GM18505 (cell line): Measurements from ENCODE around the gene MRPS10.

Source experiments
- ATAC-seq: cut with Tn5 transposase; IDR thresholded peaks from one replicate; pipeline ENCODE4 v1.9.1; 2021; ENCODE audit not compliant: unreplicated experiment
- POLR2A ChIP-seq: IDR thresholded peaks from 4 replicates; pipeline ENCODE4 v1.6.1; 2011; ENCODE audit warnings: borderline replicate concordance; ENCODE audit not compliant: insufficient read depth, insufficient read length; ENCODE audit errors: extremely low read depth

The MRPS10 gene

DNA sequence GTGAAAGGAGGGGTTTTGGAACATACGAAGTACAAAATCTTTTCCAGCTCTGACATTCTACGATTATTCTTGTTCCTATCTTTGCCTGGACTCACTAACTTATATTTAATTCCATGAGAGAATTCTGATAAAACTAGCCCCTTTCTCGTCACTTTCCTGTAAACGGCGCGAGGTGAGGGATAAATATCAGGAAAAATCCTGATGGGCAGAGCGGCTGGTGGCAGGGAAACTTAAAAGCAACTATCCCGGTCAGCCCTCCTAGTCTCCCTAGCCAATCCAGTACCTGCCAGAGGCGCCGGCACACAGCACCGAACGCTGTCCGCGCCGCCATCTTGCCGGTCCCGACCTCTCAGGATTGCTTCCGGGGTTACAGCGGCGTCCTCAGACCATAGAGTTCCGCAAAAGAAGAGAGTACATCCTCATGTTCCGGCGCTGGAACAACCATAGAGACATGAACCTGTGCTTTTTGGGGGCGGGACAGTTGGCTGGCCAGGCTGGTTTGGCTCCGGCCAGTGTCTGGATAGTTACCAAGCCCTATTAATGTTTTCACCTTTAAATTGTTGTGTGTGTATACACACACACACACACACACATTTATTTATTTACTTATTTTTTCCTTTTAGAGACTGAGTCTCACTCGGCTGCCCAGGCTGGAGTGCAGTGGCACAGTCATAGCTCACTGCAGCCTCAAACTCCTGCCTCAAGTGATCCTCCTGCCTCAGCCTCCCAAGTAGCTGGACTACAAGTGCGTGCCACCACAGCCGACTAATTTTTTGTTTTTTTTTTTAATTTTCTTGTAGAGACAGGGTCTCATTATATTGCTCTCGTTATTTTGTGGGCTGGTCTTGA is at the start of gene MRPS10:
Gene MRPS10 (minus strand): TSS at position 343 of the 849 bp plus-strand sequence. CDS start 12 bp downstream, at position 331.
- TF ChIP-seq POLR2A, result peak; percentile 95
- peak; percentile 89 for ATAC-seq

DNA sequence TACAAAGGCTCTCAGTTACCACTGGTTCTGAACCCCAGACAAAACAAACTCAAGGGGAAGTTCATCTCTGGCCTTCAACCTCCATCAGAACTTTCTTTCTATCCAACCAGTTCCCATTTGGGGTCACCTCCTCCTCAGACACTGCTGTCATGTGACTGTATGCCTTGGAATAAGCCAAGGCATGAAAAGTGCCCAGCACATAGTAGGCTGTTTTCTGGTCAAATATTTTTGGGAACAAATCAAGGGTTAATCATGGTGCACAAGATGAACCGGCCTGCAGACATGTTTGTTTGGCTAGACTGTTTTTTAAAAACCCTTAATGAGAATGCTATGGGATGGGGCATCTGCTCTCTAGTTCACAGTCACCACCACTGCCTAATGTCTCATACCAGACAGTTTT is 48.9 kb upstream of the MRPS10 start:
- no peak for TF ChIP-seq POLR2A
- ATAC-seq, result no peak

DNA sequence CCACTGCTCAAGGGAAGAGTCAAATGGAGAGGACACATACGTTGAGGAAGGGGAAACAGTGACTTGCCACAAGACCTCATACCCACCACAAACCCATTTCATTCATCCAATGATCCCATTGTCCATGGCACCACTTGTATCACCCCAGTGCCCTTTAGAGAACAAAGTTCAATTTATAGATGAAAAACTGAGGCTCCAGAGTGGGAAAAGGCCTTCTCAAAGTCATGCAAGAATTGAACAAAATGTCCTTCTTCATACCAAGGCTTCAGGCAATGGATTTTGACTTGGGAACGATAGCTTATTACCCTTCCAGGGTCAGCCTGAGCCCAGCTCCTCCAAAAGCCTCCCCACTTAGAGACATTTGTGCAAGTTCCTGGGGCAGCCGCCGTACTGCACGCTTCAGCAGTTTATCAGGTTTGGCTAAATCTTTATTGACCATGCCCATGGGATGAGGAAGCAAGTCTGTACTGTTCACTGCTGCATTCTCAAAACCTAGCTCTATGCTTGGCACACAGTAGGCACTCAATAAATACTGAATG is 47.3 kb upstream of the MRPS10 start:
- TF ChIP-seq POLR2A, result no peak

DNA sequence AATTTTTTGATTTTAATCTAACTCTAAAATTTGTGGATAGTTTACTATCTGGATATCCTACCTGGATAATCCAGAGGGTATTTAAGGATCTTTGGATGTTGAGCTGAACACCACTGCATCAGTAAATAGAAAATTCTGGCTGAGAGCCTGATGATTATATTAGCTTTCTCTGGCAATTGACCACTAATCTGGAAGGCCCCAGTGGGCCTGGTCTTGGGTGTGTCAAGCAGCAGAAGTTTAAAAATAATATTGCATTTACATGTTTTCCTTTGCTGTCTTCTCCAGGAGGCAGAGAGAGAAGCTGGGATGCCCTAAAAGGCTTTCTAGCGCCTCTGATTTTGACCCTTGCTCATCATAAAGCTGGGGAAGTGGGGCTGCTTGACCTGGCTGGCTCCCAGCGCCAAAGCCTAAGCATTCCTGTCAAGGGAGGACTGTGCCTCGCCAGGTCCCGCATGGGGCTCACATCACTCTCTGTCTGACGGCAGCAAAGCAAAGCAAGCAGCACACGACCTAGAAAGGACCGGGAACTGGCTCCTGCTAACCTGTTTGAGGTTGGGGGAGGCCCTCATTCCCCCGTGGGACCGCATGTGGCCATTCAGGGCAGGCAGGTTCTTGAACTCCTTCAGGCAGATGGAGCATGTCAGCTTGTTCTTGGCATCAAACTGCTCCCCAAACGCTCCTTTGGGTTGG is 46.6 kb upstream of the MRPS10 start:
- TF ChIP-seq POLR2A, result no peak
- no peak for ATAC-seq

More for the DNA sequence above, 47.3 kb upstream of the MRPS10 start:
- no peak for ATAC-seq

DNA sequence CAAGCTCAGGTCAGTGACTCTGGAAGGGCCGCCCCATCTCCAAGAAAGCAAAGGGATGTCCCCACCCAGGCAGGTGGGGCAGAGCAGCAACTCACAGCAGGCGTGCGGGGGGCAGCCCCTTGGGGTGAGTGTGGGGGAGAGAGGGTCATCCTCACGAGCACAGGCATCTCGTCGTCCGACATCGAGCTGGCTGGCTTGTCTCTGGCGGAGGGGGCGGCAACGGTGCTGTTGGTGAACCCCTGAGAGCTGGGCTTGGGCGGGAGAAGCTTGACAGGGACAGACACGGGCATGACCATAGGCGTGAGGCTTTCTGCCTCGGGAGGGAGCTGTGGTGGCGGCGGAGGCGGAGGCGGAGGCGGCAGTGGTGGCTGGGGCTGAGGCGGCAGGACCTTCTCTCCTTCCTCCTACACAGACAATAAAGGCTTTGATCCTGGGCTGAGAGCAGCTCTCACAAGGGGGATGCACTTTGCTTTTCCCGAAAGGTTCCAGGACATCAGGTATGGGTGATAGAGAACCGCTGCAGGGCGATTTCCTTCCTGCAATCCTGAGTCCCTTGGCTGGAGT is 45.6 kb upstream of the MRPS10 start:
- TF ChIP-seq POLR2A, result no peak
- ATAC-seq, result no peak

DNA sequence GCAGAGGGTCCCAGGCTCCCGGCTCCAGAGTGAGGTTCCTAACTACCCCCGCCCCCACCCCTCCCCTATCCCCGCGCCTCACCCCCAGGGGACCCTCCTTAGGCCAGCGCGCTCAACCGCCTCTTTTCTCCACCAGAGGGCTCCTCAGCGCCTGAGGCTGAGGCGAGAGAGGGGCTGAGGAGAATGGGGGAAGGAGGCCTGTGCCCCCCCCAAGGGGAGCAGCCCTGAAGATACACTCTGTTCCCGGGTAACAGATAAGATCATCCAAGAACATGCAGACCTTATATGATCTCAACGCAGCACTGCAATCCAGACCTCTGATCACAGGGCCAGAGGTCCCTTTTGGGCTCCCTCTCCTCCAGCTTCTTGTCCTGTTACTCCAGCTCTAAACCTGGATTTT is 43.3 kb upstream of the MRPS10 start:
- no peak for ATAC-seq
- no peak for TF ChIP-seq POLR2A

DNA sequence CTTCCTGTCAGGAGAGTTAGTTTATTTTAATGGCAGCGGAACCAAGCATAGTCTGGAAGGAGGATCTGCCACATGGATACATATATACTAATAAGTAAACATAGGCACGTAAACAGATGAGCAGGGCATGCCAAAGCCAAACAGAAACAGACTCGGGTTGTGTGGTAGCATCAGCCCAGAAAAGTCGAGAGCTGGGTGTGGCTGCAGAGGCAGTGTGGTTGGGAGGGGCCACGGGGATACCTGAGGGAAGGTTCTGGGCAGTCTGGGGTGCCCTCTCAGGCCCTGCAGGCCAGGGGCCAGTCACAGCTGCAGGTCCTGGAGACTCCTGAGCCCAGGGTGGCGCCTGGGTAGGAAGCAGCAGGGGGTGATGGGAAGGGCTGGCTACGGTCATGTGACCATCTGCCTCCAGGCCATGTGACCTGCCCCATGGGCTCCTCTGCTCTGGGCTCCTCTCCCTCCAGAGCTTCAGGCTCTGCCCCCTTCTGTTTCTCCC is 42.8 kb upstream of the MRPS10 start:
- TF ChIP-seq POLR2A, result no peak
- no peak for ATAC-seq

DNA sequence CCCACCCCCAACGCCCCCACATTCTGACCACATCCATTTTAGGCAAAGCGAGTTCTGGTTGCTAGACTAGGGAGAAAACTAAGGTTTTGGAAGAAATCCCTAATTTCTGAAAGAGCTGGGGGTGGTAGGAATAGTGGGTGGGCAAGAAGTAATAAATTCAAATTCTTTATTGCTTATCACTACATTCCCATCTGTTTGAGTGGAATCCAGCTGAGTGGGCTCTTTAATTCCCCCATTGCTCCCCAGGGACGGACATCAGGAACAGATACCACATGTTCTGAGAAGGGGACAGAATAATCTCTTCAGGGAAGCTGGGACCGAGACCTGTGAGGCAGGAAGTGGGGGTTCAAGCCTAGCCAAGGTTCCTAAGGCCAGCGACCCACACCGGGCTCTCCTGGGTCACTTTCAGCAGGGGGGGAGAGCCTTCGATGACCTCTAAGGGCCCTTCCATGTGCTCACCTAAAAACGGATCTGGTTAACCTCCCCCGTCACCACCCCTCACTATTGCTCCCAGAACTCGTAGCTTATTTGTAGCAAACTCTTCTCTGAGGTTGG is 42.3 kb upstream of the MRPS10 start:
- no peak for TF ChIP-seq POLR2A

DNA sequence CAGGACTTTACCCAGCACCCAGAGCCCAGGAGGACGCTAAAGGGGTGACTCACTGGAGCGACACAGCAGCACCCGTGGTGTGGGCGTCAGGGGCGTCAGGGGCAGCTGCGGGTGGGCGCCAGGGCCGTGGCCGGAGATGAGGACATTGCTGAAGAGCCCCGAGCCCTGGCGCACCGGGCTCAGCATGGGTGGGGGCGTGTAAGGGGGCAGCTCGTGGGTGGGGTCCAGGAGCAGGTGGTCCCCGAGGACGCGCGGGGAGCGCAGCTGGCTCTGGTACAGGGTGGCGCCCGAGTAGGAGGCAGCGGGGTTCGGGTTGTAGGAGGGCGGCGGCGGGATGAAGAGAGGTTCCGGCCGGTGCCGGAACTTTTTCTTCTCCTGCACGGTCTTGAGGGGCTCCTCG is 41.6 kb upstream of the MRPS10 start:
- no peak for TF ChIP-seq POLR2A
- ATAC-seq, result no peak

More for the DNA sequence above, 42.3 kb upstream of the MRPS10 start:
- no peak for ATAC-seq

DNA sequence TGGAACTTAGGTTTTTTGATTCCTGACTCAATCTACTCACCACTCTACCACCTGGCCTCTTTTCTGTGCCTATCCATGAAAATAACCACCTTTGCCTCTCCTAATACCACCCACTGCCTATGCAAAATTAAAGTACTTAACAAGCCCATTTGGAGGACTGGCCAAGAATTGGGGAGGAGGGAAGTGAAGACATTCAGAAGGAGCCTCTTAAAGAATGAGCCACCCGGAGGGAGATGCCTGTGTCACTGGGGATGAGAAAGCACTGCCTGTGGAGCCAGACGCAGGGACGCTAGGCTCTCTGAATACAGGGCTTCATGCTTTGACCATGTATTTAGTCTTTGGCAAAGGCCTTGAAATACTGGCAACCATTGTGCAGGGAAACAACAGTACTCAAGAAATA is 40.0 kb upstream of the MRPS10 start:
- ATAC-seq, result no peak
- no peak for TF ChIP-seq POLR2A

DNA sequence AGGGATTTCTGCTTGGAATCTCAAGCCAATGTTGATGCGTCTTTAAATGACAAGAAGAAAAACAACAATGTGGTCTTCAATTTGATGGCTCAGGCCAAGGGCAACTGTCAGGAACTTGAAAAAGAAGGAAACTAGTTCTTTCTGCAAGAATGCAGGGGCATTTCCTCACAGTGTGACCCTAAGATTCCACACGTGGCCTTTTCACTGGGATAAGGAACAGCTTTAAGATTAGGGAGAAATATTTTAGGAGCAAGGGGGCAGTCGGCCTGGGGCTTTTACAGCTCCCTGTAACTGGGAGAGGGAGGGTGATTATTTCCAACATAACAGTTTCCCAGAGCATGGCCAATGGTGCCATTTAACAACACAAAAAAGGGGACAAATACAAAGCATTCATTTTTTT is 39.4 kb upstream of the MRPS10 start:
- TF ChIP-seq POLR2A, result no peak
- no peak for ATAC-seq

DNA sequence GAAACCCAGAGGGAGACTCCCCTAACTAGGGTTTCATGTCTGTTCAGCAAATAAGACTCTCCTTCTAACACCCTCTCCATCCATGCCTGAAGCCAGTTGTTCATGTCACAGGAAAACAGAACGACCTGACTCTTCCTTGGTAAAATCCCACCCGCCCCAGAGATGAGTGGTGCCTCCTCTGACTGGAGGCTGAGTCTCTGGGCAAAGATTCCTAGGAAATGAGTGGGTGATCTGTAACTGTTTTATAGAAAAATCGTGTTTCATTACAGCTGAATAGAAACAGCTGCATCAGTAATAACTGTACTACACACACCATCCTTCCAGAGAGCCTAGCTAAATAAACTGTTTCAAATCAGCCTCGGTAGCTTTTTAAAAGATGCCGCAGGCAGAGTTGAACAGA is 37.4 kb upstream of the MRPS10 start:
- ATAC-seq, result no peak
- no peak for TF ChIP-seq POLR2A

DNA sequence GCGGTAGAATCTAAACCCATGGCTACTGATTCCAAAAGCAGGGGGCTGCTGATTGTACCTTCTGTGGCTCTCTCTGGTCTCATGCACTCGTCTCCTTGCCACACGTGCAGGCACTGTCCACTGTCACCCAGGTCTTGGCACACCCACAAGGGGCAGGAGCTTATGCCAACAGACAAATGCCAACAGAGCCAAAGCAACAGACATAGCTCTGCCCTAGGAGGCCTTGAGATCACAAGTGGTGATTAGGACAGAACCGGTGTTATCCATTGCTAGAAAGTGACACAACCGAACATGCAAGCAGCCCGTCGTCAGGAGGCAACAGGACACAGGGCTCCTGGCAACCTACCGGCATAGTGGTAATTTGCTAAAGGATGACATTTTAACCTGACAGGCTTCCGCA is 36.8 kb upstream of the MRPS10 start:
- no peak for TF ChIP-seq POLR2A

DNA sequence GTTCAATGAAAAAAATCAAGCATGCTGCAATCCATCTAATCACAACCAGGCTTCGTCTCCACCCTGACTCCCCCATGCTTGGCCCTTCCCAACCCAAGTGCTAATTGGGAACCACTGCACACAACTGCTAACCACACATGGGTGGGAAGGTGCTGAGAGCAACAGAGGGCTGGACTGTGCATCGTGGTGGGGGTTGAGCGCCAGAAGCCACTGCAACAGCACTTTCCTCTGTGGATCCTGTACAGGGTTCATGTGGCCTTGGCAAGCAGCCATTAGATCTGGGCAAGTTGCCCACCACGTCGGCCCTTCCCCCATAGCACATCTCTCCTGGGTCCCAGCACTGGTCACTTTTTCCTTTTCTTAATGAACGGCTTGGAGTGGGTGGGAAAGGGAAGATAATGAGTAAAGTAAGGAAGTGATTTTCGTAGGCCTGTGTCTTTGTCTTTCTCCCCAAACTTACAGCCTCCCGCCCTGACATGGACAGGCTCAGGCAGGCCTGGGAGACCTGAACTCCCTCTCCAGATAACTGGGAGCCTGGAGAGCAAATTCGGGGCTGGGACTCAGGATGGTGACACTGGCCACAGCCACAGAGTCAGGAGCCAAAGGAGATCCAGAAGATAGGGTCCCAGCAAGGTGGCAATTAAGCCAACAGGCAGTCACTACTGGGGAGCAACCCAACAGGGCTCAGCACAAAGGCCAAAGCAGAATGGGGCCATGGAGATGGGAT is 34.4 kb upstream of the MRPS10 start:
- no peak for TF ChIP-seq POLR2A
- no peak for ATAC-seq

More for the DNA sequence above, 36.8 kb upstream of the MRPS10 start:
- ATAC-seq, result no peak
